Glutamatergic neuron (in vitro differentiated cells): ENCODE measurements around the gene PNLIPRP1. TPM values are rescaled to one million over a fixed set of nuclear protein-coding genes. Genes with fewer than 3 reads are reported as not detected.

Experiments
- DNase-seq: peaks from one replicate; pipeline ENCODE4 v3.0.0; 2022
- H3K27ac Mint-ChIP-seq: one replicate; pipeline ENCODE4 v1.8.0; 2020; ENCODE audit warnings: mild to moderate bottlenecking, mixed read lengths, inconsistent platforms; ENCODE audit not compliant: unreplicated experiment
- H3K27me3 Mint-ChIP-seq: one replicate; pipeline ENCODE4 v1.8.0; 2020; ENCODE audit warnings: mild to moderate bottlenecking, moderate library complexity, mixed read lengths, inconsistent platforms; ENCODE audit not compliant: unreplicated experiment
- H3K36me3 Mint-ChIP-seq: one replicate; pipeline ENCODE4 v1.8.0; 2020; ENCODE audit warnings: mild to moderate bottlenecking, mixed read lengths, inconsistent platforms; ENCODE audit not compliant: unreplicated experiment
- H3K4me1 Mint-ChIP-seq: one replicate; pipeline ENCODE4 v1.8.0; 2020; ENCODE audit warnings: mild to moderate bottlenecking, low read depth, mixed read lengths, inconsistent platforms; ENCODE audit not compliant: unreplicated experiment
- H3K4me3 Mint-ChIP-seq: one replicate; pipeline ENCODE4 v1.8.0; 2020; ENCODE audit warnings: mild to moderate bottlenecking, mixed read lengths, inconsistent platforms; ENCODE audit not compliant: unreplicated experiment
- H3K9me3 Mint-ChIP-seq: one replicate; pipeline ENCODE4 v1.8.0; 2020; ENCODE audit warnings: mild to moderate bottlenecking, moderate library complexity, mixed read lengths, inconsistent platforms; ENCODE audit not compliant: unreplicated experiment
- CTCF ChIP-seq: fragments of 200-600 bp; sonication (generic); IDR thresholded peaks from one replicate; pipeline ENCODE4 v1.5.0; 2021; ENCODE audit not compliant: partially characterized antibody, unreplicated experiment
- total RNA-seq: library from RNA; stranded (reverse); fragmentation: NEBNext Ultra II Directional; extraction: Animal tissue kit (Norgen Biotek cat#: 25700); gene quantifications from one replicate; pipeline ENCODE4 v1.2.1, GENCODE V29; 2021; ENCODE audit not compliant: unreplicated experiment

Gene PNLIPRP1
- total RNA-seq, 1 donor from 2014 or later: not detected

GRCh38 chr10:116626815-116627214 lies 36.1 kb downstream of the PNLIPRP1 start:
- H3K4me3 Mint-ChIP-seq: no peak overlapping the region
- no peaks in the 10 kb centered on the region for H3K27me3 Mint-ChIP-seq
- no peaks in the 10 kb centered on the region for H3K4me1 Mint-ChIP-seq

GRCh38 chr10:116627386-116627933 lies 36.7 kb downstream of the PNLIPRP1 start:
- no peak overlapping the region for H3K27ac Mint-ChIP-seq
- H3K4me3 Mint-ChIP-seq: no peak overlapping the region
- no peaks in the 10 kb centered on the region for H3K4me1 Mint-ChIP-seq
- H3K27me3 Mint-ChIP-seq: no peaks in the 10 kb centered on the region
- peak; percentile 66 for TF ChIP-seq CTCF
- DNase-seq: peak; percentile 77
- no peaks in the 10 kb centered on the region for H3K9me3 Mint-ChIP-seq
- peaks cover 2% of the 10 kb centered on the region for H3K36me3 Mint-ChIP-seq

More at GRCh38 chr10:116626815-116627214, 36.1 kb downstream of the PNLIPRP1 start:
- TF ChIP-seq CTCF: no peak
- H3K9me3 Mint-ChIP-seq: peaks cover 1% of the 10 kb centered on the region
- H3K27ac Mint-ChIP-seq: no peak overlapping the region
- H3K36me3 Mint-ChIP-seq: peaks cover 9% of the 10 kb centered on the region
- DNase-seq: no peak

GRCh38 chr10:116629340-116629739 lies 38.6 kb downstream of the PNLIPRP1 start:
- no peak for TF ChIP-seq CTCF
- no peaks in the 10 kb centered on the region for H3K4me1 Mint-ChIP-seq
- H3K9me3 Mint-ChIP-seq: no peaks in the 10 kb centered on the region
- H3K27ac Mint-ChIP-seq: no peak overlapping the region
- no peaks in the 10 kb centered on the region for H3K27me3 Mint-ChIP-seq
- no peak overlapping the region for H3K4me3 Mint-ChIP-seq
- no peaks in the 10 kb centered on the region for H3K36me3 Mint-ChIP-seq
- no peak for DNase-seq

GRCh38 chr10:116630020-116630419 lies 39.3 kb downstream of the PNLIPRP1 start:
- Mint-ChIP-seq H3K27ac (no peak overlapping the region), H3K27me3 (no peaks in the 10 kb centered on the region), H3K4me1 (no peaks in the 10 kb centered on the region), H3K36me3 (no peaks in the 10 kb centered on the region), H3K4me3 (no peak overlapping the region), H3K9me3 (no peaks in the 10 kb centered on the region)
- no peak for TF ChIP-seq CTCF
- DNase-seq: no peak

- DNase-seq: no peak
- Mint-ChIP-seq H3K27ac (no peak overlapping the region), H3K4me1 (no peaks in the 10 kb centered on the region), H3K36me3 (no peaks in the 10 kb centered on the region), H3K27me3 (no peaks in the 10 kb centered on the region), H3K4me3 (no peak overlapping the region), H3K9me3 (no peaks in the 10 kb centered on the region)
- TF ChIP-seq CTCF: no peak
Measured at GRCh38 chr10:116631871-116632295, 41.1 kb downstream of the PNLIPRP1 start.
